ENCODE measurements around the gene SERPINE2.

GRCh38 chr2:223941579-223942277, 97.4 kb downstream of the SERPINE2 start:
- TF ChIP-seq, protein P1, sequence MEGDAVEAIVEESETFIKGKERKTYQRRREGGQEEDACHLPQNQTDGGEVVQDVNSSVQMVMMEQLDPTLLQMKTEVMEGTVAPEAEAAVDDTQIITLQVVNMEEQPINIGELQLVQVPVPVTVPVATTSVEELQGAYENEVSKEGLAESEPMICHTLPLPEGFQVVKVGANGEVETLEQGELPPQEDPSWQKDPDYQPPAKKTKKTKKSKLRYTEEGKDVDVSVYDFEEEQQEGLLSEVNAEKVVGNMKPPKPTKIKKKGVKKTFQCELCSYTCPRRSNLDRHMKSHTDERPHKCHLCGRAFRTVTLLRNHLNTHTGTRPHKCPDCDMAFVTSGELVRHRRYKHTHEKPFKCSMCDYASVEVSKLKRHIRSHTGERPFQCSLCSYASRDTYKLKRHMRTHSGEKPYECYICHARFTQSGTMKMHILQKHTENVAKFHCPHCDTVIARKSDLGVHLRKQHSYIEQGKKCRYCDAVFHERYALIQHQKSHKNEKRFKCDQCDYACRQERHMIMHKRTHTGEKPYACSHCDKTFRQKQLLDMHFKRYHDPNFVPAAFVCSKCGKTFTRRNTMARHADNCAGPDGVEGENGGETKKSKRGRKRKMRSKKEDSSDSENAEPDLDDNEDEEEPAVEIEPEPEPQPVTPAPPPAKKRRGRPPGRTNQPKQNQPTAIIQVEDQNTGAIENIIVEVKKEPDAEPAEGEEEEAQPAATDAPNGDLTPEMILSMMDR (conservative IDR thresholded peaks at IDR 0.05) = no peak
- TF ChIP-seq ZFX (IDR thresholded peaks at IDR 0.05) = no peak
